Lung (tissue), 12 donors: Measurements from ENCODE around the gene MED28. TPM values are rescaled to one million over a fixed set of nuclear protein-coding genes. Genes with fewer than 3 reads are reported as not detected.

Source experiments
- ATAC-seq: fragments of 200-7000 bp; cut with Tn5 transposase; one replicate; pipeline ENCODE4 v1.9.1; 2020; ENCODE audit warnings: moderate number of reproducible peaks; ENCODE audit not compliant: insufficient read depth, low FRiP score
- DNase-seq, 3 donors: peaks; one replicate each; pipeline ENCODE4 v3.0.0-alpha.2; 2013 to 2017
- H3K27ac ChIP-seq, 2 donors: one replicate each; pipeline ENCODE4 v1.5.1; 2013; ENCODE audit warnings: mild to moderate bottlenecking in 2 of 2, moderate library complexity in 2 of 2, control low read depth in 1 of 2, inconsistent platforms in 1 of 2, low read depth in 1 of 2, low read length in 1 of 2
- H3K27me3 ChIP-seq, 3 donors: one replicate each; pipeline ENCODE4 v1.5.1; 2013; ENCODE audit warnings: low read length in 2 of 3; ENCODE audit not compliant: control insufficient read depth in 3 of 3, insufficient read depth in 3 of 3
- H3K36me3 ChIP-seq, 4 donors: one replicate each; pipeline ENCODE4 v1.5.1; 2013; ENCODE audit warnings: low read length in 4 of 4, mild to moderate bottlenecking in 1 of 4, moderate library complexity in 1 of 4; ENCODE audit not compliant: control insufficient read depth in 4 of 4, insufficient read depth in 4 of 4
- H3K4me1 ChIP-seq, 5 donors: one replicate each; pipeline ENCODE4 v1.5.1; 2013; ENCODE audit warnings: low read length in 5 of 5, mild to moderate bottlenecking in 2 of 5, moderate library complexity in 1 of 5; ENCODE audit not compliant: control insufficient read depth in 5 of 5, insufficient read depth in 5 of 5
- H3K4me3 ChIP-seq: one replicate; pipeline ENCODE4 v1.5.1; 2013; ENCODE audit warnings: mild to moderate bottlenecking, control low read depth, moderate library complexity
- H3K9ac ChIP-seq, 2 donors: one replicate each; pipeline ENCODE4 v1.5.1; 2013; ENCODE audit warnings: low read length in 2 of 2, control low read depth in 1 of 2; ENCODE audit not compliant: insufficient read depth in 1 of 2
- H3K9me3 ChIP-seq, 4 donors: one replicate each; pipeline ENCODE4 v1.5.1; 2013; ENCODE audit warnings: low read length in 3 of 4, mild to moderate bottlenecking in 1 of 4, moderate library complexity in 1 of 4; ENCODE audit not compliant: control insufficient read depth in 4 of 4, insufficient read depth in 3 of 4
- CTCF ChIP-seq: IDR thresholded peaks from 2 replicates; pipeline ENCODE4 v1.5.1; 2012; ENCODE audit warnings: mild to moderate bottlenecking; ENCODE audit errors: control extremely low read depth, extremely low read depth
- WGBS, 2 donors: extraction: QIAGEN DNeasy Blood & Tissue Kit; methylation state at CpG; one replicate each; pipeline ENCODE4 v1.1.7; 2013; 5-methylcytosine and 5-hydroxymethylcytosine counted together
- polyA plus RNA-seq, 2 donors: library from polyadenylated mRNA; stranded (reverse); fragments of 200-250 nt; gene quantifications; one replicate each; pipeline ENCODE4 v1.2.1, GENCODE V29; 2013
- total RNA-seq, 2 donors: library from RNA; depleted of rRNA in 1 of 2; stranded (reverse); fragments of >200 nt in 1 of 2; gene quantifications; one replicate each; pipeline ENCODE4 v1.2.1, GENCODE V29; 2014 to 2021
- donor health status: control.
- donor health status: control.
- donor health status: Bipolar disorder and iron deficiency.
- donor health status: healthy.
- donor health status: DM: yes; HTN: yes; CAD: no.

The MED28 gene
- total and polyA plus RNA-seq, 4 donors = 10.8 to 45.9 (median 33.1) TPM

GRCh38 chr4:17619416-17620105 is 5.1 kb downstream of the MED28 start:
- DNase-seq (no peak), ATAC-seq (no peak)
- H3K9me3 ChIP-seq = no peaks in the 10 kb centered on the region
- no peak overlapping the region for H3K27ac ChIP-seq
- H3K36me3 ChIP-seq = peaks cover 25 to 44% (median 38%) of the 10 kb centered on the region in 4 donors
- no peak overlapping the region for H3K4me3 ChIP-seq
- peaks cover 3 to 19% (median 15%) of the 10 kb centered on the region in 5 donors for H3K4me1 ChIP-seq
- no peak for TF ChIP-seq CTCF
- H3K9ac ChIP-seq = no peak overlapping the region
- WGBS, 2 donors = 70 to 83% methylated on average over 7 of the region's 7 CpGs
- no peaks in the 10 kb centered on the region for H3K27me3 ChIP-seq

GRCh38 chr4:17623451-17624001 is 9.1 kb downstream of the MED28 start:
- no peak for DNase-seq
- no peak for TF ChIP-seq CTCF
- Histone ChIP-seq H3K9me3 (no peaks in the 10 kb centered on the region), H3K9ac (no peak overlapping the region), H3K4me3 (no peak overlapping the region), H3K36me3 (peaks cover 49 to 68% (median 55%) of the 10 kb centered on the region in 4 donors), H3K27ac (no peak overlapping the region), H3K27me3 (no peaks in the 10 kb centered on the region), H3K4me1 (peaks cover 0 to 9% (median 0%) of the 10 kb centered on the region in 5 donors)
- WGBS, 2 donors = 86 to 89% methylated on average over 7 of the region's 7 CpGs
- no peak for ATAC-seq

DNA sequence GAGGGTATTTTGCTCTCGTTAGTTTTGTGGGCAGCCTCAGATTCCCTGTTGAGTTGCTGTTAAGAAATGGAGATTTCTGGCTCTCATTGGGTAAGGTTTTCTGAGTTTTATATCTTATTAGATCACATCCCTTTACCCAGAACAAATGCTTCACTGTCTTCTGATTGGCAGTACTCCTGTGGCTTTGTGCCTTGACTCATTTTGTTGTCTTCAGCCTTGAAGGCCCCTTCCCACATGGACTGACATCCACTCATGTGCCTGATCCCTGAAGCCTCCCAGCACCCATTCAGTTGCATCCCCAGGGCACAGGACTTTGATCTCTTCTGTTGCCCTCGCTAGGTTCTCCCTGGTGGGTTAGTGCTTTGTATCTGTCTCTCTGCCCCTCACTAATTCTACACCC is 10.4 kb downstream of the MED28 start:
- no peaks in the 10 kb centered on the region for H3K4me1 ChIP-seq
- peaks cover 47 to 72% (median 56%) of the 10 kb centered on the region in 4 donors for H3K36me3 ChIP-seq
- no peak overlapping the region for H3K27ac ChIP-seq
- H3K4me3 ChIP-seq = no peak overlapping the region
- no peaks in the 10 kb centered on the region for H3K27me3 ChIP-seq
- DNase-seq (no peak), ATAC-seq (no peak)
- WGBS, 2 donors = 82 to 86% methylated on average over 2 of the region's 2 CpGs
- no peak for TF ChIP-seq CTCF
- no peaks in the 10 kb centered on the region for H3K9me3 ChIP-seq
- no peak overlapping the region for H3K9ac ChIP-seq
